ENCODE data around the gene MTPN.

Gene MTPN

DNA sequence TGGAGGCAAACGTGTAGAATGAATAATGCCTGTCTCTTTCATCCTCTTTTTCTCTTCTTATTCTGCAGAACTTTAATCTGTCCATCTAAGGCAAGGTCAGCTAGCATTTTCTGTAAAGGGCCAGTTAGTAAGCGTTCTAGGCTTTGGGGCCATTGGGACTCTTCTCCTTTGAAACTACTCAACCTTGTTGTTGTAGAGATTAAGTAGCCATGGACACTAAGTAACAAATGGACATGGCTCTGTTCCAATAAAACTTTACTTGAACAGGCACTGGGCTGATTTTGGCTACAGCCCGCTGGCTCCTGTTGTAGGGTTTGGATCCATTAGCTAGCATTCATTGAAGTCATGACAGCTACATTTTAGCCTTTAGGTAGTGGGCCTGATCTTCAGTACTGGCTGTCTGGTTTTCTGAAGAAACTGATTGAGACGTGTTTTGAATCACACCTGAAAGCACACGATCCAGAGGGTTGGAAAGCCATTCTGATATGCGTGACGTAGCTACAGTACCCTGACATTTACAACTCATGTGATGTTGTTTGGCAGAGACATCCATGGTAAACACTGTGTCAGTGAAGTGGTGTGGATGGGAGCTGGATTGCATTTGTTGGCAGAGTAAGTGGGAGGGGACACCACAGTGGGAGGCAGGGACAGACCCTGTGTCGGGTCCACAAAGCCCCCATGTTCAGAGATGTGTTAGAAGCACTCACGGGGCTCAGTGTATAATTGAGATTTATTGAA, 92.5 kb downstream of the MTPN start:
- DNase-seq = no peak
- no peak for ATAC-seq

DNA sequence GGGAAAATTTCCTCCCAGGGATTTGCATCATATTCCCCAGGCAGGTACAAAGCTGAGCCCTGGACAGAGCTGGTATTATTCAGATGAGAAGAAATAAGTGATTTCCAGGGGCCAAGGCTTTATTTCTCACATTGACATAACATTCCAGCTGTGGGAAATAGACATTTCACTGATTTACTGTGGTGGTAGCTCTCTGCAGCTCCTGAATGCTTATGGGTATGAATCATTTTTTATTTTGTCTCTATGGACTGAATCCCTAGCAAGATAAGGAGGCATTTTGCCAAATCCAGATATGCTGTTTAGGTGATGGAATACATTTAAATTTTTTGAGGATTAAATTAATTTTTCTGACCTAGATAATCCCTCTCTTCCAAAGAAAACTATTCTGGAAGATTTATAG, 97.9 kb downstream of the MTPN start:
- no peak for ATAC-seq
- DNase-seq = no peak

DNA sequence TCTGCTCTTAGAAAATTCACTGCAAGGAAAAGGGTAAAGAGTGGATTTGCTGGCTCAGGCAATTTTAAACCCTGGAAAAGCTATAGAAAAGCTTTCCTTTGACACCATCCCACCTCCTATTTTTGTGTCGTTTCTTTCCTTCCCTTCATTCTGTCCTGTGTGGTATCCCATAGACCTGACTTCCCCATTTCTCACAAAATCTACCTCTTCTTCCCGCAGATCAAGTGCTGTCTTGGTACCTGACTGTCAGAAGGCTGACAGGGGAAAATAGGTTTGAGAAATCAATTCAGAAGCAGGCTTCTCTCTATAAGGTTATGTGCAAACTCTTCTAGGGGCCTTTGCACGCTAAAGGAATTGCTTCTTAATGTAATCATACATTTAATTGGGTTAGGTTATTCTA, 98.9 kb downstream of the MTPN start:
- ATAC-seq (no peak), DNase-seq (no peak)

DNA sequence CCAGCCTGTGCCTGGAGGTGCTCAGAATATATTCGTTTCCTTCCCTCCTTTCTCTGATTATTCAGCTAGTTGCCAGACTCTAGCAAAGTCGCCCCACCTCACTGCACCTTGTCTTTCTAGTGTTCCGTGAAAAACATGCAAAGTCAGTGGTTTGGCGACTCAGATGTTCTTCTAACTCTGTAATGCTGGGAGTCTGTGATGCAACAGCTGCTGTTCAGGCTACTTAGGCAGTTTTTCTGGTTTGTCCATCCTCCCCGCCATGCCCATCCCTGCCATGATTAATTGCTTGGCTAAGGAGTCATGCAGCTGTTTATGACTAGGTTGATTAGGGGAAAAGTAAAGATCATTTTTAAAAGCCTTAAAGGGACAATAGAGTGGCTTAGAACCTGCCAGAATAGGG, 99.4 kb downstream of the MTPN start:
- ATAC-seq (no peak), DNase-seq (no peak)
